ELF-1 (cell line): ENCODE data around the gene GPX4.

Source experiments
- DNase-seq: peaks from one replicate; pipeline ENCODE4 v3.0.0-alpha.2; 2016; ENCODE audit warnings: low read depth, low spot score

The GPX4 gene

DNA sequence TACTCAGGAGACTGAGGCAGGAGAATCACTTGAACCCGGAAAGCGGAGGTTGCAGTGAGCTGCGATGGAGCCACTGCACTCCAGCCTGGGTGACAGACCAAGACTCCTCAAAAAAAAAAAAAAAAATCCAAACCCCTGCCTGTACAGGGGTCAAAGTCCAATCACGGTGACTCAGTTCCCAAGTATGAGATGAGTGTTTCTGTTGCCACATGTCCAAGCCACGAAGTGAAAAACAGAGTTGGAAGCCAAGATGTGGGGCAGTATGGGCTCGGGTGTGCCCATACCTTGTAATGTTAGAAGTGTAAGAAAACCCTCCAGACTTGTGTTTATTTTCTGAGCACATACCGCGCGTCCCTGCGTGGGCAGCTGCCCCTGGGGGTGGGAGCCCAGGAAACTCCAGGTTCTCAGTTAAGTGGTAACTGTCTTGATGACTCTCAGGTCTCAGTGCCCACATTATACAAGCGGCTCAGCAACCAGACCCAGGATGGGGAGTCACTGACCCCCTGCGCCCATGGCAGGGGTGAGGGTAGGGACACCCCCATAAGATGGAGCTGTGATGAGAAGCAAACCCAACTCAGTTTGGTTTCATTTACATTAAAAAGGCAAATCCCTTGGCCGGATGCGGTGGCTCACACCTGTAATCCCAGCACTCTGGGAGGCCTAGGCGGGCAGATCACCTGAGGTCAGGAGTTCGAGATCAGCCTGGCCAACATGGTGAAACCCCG lies 1.2 kb upstream of the GPX4 start:
- peak; percentile 62 for DNase-seq

DNA sequence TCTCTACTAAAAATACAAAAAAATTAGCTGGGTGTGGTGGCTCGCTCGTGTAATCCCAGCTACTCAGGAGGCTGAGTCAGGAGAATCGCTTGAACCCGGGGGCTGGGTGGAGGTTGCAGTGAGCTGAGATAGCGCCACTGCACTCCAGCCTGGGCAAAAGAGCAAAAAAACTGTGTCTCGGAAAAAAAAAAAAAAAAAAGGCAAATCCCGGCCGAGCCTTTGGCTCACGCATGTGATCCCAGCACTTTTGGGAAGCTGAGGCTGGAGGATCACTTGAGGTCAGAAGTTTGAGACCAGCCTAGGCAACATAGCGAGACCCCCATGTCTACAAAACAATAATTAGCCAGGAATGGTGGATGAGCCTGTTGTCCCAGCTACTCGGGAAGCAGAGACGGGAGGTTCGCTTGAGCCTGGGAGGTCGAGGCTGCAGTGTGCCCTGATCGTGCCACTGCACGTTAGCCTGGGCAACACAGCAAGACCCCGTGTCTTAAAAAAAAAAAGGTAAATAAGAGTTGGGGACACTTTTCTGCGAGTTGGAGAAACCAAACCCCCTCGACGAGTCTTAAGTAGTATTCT lies 574 bp upstream of the GPX4 start:
- no peak for DNase-seq

DNA sequence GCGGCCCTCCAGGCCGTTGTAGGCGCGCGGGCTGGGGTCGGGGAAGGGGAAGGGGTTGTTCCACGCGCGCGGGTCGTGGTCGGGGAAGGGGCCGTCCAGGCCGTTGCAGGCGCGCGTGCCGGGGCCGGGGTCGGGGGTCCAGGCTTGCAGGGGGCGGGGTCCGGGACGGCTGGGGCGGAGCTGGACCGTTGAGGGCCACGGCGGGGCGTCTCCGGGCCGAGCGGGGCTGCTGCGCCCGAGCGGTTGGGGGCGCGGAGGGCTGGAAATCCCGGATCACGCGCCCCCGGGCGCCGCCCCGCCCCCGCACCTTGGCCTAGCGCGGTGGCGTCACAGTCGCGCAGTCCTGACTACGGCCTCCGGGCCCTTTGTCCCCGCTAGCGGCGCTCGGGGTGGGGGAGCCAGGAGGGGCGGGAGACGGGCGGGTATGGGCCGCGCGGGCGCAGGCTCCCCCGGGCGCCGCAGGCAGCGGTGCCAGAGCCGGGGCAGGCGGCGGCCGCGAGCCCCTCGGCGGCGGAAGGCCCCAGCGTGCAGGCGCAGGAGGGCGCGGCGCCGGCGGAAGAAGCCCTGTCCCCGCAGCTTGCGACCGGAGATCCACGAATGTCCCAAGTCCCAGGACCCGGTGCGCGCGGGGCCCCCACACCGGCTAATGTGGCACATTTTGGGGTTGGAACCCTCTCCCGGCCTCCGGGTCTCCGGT lies 665 bp downstream of the GPX4 start:
- DNase-seq = peak; percentile 60

DNA sequence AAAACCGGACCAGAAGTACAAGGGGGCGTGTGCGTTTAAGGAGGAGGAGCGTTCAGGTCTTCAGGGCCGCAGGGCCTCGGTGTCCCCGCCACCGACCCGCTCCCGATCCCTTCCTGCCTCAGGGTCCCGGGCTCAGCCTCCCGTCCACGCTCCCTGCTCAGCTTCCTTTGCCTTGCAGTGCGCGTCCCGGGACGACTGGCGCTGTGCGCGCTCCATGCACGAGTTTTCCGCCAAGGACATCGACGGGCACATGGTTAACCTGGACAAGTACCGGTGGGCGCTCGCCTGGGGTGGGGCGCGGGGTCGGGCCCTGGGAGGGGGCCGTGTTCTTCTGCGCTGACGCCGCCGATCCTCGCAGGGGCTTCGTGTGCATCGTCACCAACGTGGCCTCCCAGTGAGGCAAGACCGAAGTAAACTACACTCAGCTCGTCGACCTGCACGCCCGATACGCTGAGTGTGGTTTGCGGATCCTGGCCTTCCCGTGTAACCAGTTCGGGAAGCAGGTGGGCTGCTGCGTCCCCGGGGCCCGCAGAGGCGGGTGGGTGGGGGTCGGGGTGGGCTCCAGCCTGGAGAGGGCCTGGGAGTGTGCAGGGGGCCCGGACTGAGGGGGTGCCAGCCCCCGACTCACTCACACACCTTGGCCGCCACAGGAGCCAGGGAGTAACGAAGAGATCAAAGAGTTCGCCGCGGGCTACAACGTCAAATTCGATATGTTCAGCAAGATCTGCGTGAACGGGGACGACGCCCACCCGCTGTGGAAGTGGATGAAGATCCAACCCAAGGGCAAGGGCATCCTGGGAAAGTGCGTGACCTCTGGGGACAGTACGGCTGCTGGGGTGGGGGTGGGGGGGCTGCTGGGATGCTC lies 1.4 kb downstream of the GPX4 start:
- DNase-seq = peak; percentile 73

DNA sequence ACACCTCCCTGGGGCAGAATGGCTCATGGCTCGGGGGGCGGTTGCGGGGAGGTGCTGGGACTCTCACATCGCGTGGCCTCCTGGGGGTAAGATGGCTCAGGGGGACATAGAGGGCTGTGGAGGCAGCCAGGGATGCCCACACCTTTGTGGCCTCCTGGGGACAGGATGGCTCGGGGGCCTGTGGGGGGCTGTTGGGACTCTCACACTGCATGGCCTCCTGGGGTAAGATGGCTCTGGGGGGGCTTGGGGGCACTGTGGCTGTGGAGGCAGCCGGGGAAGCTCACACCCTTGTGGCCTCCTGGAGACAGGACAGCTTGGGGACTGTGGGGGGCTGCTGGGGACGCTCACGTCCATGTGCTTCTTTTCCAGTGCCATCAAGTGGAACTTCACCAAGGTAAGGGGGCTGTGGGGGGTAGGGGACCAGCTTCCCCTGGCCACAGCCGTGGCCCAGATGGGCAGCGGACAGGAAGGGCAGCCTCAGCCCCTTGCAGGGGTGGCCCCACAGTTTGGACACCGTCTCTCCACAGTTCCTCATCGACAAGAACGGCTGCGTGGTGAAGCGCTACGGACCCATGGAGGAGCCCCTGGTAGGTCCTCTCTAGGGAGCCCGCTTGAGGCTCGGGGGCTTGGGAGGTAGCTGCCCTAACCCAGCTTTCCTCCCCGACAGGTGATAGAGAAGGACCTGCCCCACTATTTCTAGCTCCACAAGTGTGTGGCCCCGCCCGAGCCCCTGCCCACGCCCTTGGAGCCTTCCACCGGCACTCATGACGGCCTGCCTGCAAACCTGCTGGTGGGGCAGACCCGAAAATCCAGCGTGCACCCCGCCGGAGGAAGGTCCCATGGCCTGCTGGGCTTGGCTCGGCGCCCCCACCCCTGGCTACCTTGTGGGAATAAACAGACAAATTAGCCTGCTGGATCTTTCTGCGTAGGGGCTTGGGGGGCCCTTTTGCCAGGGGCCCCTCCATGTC lies 2.4 kb downstream of the GPX4 start:
- DNase-seq = no peak

DNA sequence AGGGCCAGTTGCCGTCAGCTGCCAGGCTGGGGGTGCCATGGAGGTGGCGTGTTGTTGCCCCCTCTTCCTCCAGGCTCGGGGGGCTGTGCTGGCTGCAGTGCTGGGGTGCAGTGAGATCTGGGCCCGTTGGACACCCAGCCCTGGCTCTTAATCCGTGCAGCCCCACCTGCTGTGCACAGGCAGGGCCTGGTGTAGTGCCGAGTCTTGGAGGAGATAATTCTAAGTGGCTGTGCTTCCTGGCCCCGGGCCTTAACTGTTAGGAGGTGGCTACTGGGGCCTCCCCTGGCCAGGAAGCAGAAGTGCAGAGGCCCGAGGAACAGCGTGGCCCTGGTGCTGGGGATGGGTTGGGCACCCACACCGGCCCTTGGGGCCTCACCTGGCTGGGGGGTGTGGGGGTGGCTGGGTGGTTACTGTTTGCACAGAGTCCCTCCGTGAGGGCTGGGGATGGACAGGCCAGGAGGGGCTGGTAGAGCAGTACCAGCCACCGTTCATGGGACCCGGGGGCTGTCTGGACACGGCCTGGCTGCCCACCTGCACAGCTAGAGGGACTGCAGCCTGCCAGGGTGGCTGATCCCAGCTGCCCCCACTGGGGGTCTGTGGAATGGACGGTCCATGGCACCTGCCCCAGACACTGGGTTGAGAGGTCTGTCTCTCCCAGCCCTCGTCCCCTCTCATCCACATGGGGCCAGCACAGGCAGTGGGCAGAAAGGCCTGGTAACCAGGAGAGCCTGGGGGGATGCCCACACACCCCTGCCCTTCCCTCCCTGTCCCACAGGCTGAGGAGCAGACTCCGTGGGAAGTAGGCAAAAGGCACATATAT lies 3.3 kb downstream of the GPX4 start:
- DNase-seq = peak; percentile 55

DNA sequence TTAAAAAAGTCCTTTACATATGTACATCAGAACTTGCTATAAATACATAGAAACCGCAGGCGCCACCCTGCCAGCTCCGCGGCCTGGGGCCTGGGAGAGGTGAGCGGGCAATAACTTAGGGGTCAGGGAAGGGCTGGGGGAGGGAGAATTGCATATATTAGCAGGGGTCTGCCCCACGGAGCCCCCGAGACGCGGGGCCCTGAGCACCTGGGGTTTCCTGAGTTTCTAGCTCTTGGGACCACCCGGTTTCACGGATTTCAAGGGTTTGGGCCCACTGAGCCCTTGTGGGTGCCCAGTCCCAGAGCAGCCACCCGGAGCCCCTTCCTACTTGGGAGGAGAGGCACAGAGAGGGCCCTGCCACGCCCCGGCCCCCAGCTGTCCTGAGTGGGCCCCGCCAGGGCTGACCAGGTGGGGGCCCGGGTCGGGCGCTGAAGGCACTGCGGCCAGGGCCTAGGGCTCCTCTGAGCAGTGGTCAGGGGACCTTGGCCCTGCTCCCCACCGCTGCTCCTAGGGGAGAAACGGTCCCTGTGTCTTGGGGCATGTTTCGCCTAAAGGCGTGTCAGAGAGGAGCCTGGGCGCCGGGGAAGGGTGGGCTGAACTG lies 4.0 kb downstream of the GPX4 start:
- no peak for DNase-seq

DNA sequence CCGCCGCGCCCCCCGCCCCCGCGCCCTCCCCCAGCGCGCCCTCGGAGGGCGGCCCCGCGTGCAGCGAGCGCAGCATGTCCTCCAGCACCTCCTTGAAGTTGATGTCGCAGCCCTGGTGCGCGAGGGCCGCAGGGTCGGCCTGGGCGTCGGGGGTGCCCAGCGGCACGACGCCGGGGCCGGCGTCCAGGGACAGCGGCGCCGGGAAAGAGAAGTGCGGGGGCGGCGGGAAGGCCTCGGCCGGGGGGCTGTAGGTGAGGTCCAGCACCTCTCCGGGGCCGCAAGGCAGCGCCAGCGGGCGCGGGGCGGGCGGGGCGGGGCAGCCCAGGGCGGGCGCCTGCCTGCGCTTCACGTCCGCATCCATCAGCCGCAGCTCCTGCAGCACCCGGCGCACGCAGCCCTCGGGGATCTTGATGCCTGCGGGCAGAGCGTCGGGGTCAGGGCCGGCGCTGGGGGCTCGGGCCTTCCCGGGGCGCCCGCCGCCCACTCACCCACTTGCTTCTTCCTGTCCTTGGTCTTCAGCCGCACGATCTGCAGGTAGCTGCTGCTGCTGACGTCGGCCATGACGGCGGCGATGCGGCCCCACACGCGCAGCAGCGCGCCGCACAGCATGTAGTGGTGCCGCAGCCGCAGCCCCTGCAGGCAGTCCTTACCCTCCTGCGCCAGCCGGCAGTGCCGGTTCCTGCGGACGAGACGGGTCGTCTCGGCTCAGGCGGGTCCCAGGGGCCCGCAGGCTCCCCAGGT lies 4.7 kb downstream of the GPX4 start:
- DNase-seq = no peak

DNA sequence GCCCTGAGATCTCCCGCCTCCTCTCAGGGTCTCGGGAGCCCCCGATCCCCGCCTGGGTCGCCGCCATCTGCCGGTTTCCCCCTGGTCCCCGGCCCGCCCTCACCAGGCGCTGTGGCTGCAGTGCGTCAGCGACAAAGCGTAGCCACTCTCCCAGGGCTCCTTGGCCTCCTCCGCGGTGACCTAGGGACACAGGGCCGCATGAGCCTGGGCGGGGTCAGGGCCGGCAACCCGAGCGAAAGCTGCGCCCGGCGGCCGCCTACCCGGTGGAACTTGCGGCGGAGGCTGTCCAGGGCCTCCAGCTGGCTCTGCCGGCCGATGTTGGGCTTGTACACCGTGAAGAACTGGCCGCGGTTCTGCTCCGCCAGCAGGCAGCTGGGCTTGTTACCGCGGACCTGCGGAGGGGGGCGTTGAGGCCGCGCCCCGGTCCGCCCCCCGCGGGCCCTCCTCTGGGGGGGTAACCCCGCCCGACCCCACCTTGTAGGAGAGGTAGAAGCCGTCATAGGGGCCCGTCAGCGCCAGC lies 5.3 kb downstream of the GPX4 start:
- peak; percentile 67 for DNase-seq

DNA sequence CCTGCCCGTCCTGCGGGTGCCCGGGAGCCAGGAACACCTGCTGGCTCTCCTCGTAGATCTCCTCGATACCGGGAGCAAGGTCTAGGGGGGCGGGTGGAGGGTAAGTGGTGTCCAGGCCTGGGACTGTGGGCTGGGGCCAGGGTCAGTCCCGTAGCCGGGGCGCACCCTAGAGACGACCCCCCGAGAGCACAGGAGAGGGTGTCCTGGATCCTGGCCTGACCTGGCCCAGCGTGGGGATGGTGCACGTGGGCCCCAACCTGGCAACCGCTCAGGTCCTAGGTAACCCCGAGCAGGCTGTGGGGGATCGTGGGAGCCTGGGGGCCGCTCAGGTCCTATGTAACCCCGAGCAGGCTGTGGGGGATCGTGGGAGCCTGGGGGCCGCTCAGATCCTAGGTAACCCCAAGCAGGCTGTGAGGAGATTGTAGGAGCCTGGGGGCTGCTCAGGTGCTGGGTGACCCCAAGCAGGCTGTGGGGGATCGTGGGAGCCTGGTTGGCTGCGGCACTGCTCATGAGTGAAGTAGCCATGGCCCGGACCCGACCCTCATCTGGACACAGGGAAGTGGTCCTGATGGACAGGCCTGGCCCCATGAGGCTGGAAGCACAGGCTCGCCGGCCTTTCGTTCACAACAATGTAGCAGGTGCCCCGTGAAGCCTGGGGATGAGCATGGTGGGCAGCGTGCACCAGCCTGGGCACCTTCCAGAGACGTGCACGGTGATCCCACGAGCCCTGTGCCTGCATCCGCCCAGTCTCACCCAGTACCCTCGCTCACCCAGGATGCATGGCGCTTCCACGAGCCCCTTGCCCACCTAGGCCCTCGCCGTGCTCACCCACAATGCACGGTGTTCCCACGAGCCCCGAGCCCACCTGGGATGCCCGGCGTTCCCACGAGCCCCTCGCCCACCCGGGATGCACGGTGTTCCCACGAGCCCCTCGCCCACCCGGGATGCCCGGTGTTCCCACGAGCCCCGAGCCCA lies 6.2 kb downstream of the GPX4 start:
- DNase-seq = no peak

DNA sequence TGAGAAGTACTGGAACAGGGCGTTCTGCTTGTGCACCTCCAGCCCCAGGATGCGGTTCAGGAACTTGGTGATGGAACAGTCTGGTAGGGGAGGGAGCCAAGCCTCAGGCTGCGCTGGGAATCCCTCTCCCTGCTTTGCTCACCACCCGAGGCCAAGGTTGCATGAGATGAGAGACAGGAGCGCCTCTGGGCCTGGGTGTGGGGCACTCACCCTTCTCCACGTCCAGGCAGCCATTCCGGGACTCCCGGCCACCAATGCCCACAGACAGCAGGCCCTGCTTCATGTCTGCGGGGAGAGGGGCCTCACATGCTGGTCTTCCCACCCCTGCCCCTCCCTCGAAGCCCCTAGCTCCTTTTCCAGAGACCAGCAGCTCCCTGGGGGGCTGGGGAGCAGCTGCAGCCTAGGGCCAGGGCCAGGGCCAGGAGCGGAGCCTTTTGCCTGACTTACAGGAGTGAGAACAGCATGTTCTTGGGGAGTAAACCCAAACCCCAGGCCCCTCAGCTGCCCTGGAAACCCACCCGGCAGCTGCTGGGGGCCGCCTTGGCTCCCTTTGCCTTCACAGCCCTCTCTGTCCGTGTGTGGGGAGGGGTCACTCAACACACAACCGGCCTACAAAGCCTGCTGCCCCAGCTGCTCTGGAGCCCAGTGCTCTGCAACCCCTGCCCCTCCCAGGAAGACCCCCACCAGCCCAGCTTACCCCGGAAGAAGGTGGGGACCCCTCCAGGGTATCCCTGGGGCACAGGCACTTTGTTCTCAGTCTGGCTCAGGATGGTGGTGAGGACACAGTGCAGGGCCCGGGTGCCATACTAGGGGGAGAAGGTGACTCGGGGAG lies 7.2 kb downstream of the GPX4 start:
- DNase-seq = no peak

DNA sequence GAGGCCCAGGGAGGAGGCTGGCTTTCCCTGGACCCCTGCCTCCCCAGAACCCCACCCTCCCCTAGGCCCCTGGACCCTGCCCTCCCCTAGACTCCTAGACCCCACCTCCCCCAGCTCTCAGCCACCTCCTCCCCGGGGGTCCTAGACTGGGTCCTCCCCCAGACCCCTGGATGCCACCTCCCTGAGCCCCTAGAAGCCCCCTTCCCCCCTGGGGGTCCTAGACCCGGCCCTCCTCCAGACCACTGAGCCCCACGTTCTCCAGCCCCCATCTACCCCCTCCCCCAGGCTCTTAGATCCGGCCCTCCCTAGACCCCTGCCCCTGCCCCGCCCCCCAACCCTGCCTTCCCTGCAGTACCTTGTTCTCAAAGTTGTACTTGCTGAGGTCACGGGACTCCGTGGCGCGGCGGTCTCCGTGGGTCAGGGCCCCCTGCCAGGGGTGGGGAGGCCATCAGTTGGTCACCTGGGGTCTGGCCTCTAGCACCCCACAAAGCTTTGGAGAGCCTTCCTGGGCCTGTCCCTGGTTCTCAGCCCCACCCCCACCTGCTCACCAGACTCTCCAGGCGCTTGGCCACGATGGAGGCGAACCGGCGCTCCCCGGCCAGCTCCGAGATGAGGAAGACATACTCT lies 8.0 kb downstream of the GPX4 start:
- DNase-seq = no peak

DNA sequence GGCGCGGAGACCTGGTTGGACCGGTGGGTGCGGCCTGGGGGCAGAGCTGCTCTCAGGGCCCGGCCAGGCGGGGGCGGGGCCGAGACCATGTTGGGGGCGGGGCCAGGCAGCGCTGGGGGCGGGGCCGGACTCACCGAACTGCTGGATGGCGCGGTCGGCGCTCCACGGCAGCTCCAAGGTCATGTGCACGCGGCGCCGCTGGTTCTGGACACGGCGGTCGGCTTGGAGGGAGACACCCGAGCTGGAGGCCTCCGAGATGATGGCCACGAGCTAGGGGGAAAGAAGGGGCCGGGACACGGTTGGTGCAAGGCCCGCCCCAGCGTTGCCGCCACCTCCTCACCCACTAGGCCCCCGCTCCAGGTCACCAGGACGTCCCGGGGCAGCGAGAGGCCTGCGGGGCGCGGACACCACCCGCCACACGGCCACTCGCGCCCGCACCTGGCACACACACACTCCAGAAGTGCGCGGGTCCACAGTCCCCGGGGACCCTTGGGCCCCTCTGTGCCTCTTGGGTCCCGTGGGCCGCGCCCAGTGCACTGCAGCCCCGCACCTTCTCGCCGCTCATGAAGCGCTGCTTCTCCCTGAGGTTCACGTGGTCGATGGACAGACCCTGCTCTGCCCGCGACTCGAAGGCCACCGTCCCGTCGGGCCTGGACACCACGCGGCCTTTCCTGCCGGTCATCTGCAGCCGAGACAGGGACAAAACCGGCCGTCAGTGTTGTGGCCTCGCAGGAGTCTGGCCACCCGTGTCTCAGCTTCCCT lies 8.7 kb downstream of the GPX4 start:
- DNase-seq = peak; percentile 76

DNA sequence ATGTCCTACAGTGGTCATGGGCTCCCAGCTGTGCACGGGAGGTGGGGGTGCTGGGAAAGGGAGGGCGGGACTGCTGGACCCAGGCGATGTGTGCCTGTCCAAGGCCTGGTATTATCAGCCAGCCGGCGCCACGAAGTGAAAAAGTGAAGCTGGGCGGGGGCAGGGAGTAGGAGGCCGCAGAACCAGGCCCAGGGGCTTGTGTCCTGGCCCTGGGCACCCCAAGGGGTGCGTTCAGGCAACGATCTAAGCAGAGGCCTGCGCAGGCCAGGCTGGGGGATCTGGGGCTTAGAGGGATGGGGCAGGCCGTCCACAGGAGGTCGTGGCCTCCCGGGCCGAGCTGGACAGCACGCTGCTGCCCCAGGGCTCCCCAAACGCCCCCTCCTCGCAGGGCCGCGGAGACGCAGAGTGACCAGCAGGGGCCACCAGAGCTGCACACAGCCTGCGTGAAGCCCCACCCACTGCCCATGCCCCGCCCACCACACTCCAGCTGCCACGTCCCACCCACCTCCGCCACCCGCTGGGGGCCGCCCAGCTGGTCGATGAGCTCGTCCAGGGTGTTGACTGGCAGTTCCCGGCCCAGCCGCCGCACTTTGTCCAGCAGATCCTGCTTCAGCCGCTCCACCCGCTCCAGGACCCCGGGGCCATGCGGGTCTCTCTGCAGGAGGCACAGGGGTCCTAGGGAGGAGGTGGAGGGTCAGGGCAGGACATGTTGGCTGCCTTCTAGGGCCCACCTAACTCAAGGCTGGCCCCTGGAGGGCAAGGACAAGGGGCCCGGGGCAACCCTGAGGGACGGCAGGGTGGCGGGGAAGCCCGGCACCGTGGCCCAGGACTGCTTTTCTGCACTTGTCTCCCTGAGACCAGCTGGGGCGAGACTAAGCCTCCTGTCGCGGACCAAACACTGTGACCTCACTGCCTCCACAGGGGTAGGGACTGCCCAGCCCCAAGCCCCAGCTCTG lies 9.5 kb downstream of the GPX4 start:
- DNase-seq = peak; percentile 91
